Stimulated activated naive CD8-positive, alpha-beta T cell treated with anti-CD3 and anti-CD28 coated beads, Interleukin-15, amount 100 ng/mL, for 72 hours (primary cell): ENCODE results near the gene NDST4.

Experiments
- ATAC-seq: fragments of 150-1000 bp; cut with Tn5 transposase; 2 replicates; pipeline ENCODE4 v1.10.0; 2021; ENCODE audit warnings: mild to moderate bottlenecking, moderate library complexity
- DNase-seq, 2 donors: peaks; one replicate each; pipeline ENCODE4 v3.0.0; 2021 to 2022
- H3K27ac Mint-ChIP-seq, 2 donors: one replicate each; pipeline ENCODE4 v1.8.0; 2022; ENCODE audit warnings: mild to moderate bottlenecking in 2 of 2, mixed read lengths in 2 of 2, moderate library complexity in 2 of 2
- H3K27me3 Mint-ChIP-seq: one replicate; pipeline ENCODE4 v1.8.0; 2022; ENCODE audit warnings: mixed read lengths
- H3K4me1 Mint-ChIP-seq: one replicate; pipeline ENCODE4 v1.8.0; 2022; ENCODE audit warnings: mild to moderate bottlenecking, mixed read lengths
- H3K4me3 Mint-ChIP-seq, 2 donors: one replicate each; pipeline ENCODE4 v1.8.0; 2022; ENCODE audit warnings: mild to moderate bottlenecking in 2 of 2, mixed read lengths in 2 of 2, moderate library complexity in 1 of 2
- H3K9me3 Mint-ChIP-seq, 2 donors: one replicate each; pipeline ENCODE4 v1.8.0; 2022; ENCODE audit warnings: mixed read lengths in 2 of 2

NDST4 gene

DNA sequence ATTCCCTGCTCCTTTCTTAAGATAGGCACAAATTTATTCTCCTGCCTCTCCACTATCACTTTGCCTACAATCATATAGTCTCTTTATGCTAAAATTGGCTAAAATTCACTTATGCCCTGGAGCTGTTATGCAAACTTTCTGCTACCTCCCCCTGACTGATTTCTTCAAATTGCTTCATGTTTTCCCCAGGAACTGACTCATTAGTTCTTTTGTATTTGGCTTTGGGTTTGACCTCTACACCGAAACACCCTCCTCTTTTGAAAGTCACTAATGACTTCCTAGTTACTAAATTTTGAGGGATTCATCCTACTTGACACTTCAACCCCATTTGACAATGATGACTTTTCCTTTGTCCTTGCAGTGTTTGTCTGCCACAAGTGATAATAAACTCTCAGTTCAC is 222.6 kb downstream of the NDST4 start:
- H3K4me3 Mint-ChIP-seq = no peak overlapping the region
- no peaks in the 10 kb centered on the region for H3K27me3 Mint-ChIP-seq
- no peak overlapping the region for H3K27ac Mint-ChIP-seq
- DNase-seq (no peak), ATAC-seq (no peak)
- peaks cover 0 to 4% of the 10 kb centered on the region in 2 donors for H3K9me3 Mint-ChIP-seq
- no peaks in the 10 kb centered on the region for H3K4me1 Mint-ChIP-seq

GRCh38 chr4:114886761-114887160 is 226.7 kb downstream of the NDST4 start:
- Mint-ChIP-seq H3K4me3 (no peak overlapping the region), H3K9me3 (no peaks in the 10 kb centered on the region), H3K27ac (no peak overlapping the region), H3K4me1 (no peaks in the 10 kb centered on the region), H3K27me3 (no peaks in the 10 kb centered on the region)
- DNase-seq = no peak
- ATAC-seq = no peak

DNA sequence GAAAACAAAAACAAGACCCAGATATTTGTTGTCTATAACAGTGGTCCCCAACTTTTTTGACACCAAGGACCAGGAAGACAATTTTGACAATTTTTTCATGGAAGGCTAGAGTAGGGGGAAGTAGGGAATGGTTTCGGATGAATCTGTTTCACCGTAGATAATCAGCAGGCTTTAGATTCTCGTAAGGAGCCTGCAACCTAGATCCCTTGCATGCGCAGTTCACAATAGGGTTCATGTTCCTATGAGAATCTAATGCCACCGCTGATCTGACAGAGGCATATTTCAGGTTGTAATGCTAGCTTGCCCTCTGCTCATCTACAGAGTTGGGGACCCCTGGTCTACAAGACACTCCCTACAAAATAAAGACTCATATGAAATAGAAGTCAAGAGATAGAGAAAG is 229.8 kb downstream of the NDST4 start:
- no peaks in the 10 kb centered on the region for H3K4me1 Mint-ChIP-seq
- peaks cover 0 to 7% of the 10 kb centered on the region in 2 donors for H3K9me3 Mint-ChIP-seq
- DNase-seq = no peak
- ATAC-seq = no peak
- no peaks in the 10 kb centered on the region for H3K27me3 Mint-ChIP-seq
- H3K27ac Mint-ChIP-seq = no peak overlapping the region
- H3K4me3 Mint-ChIP-seq = no peak overlapping the region

- DNase-seq (no peak), ATAC-seq (no peak)
- Mint-ChIP-seq H3K9me3 (peaks cover 0 to 7% of the 10 kb centered on the region in 2 donors), H3K27ac (no peak overlapping the region), H3K4me1 (no peaks in the 10 kb centered on the region), H3K4me3 (no peak overlapping the region), H3K27me3 (no peaks in the 10 kb centered on the region)
These were observed 233.3 kb downstream of the NDST4 start for GRCh38 chr4:114879916-114880669.

DNA sequence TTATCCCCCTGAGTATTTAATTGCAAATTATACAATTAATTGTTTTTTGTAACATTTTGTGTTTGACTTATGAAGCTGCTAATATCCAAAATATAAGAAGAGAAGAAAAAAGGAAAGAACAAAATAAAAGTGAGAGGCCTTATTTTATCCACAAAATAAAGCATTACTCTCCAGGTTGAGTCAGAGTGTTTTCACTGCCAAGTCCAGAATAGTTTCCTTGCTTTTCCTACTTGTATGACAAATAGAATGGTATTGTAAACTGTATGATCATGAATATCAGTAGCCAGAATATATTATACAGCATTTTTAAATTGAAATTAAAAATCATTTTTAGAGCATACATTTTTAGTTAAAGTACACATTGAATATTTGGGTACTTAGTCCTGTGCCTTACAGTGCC is 237.8 kb downstream of the NDST4 start:
- ATAC-seq (no peak), DNase-seq (no peak)
- H3K9me3 Mint-ChIP-seq = no peaks in the 10 kb centered on the region

DNA sequence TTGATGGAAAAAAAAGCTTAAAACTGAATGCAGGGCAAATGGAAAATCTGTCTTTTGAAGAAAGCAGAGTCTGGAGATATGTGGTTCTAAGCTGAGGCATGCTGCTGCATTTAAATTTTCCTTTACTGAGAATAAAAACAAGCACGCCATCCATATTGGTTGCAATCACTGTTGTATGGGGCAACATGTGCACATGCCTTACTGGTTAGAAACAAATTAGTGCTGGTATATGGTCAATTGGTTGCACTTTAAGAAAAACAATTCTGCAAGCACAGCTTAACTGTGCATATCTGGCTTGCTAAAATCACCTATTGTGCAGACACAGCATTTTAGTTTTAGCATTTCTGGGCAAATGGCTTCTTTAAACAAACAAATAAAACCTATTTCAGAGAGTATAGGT is 239.1 kb downstream of the NDST4 start:
- no peak overlapping the region for H3K27ac Mint-ChIP-seq
- no peaks in the 10 kb centered on the region for H3K4me1 Mint-ChIP-seq
- H3K4me3 Mint-ChIP-seq = no peak overlapping the region
- DNase-seq (no peak), ATAC-seq (no peak)
- no peaks in the 10 kb centered on the region for H3K27me3 Mint-ChIP-seq
- H3K9me3 Mint-ChIP-seq = no peaks in the 10 kb centered on the region

More for the DNA sequence above, 237.8 kb downstream of the NDST4 start:
- Mint-ChIP-seq H3K4me1 (no peaks in the 10 kb centered on the region), H3K4me3 (no peak overlapping the region), H3K27me3 (no peaks in the 10 kb centered on the region), H3K27ac (no peak overlapping the region)

DNA sequence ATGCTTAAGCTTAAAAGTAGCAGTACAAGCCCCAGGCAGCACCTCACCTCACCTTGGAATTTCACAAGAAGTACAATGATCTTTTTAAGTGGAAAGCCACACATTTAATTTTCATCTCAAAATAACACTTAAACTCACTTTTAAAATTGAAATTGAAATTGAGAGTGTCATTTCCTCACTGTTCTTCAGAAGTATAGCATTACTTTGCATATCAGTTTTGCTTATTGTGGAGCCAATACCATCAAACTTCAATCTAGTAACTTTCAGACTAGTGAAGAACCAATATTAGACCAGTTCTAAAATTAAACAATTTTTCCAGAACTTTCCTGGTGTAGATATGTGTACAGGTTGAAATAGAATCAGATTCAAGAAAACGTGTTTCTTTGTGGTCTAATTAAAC is 242.4 kb downstream of the NDST4 start:
- no peaks in the 10 kb centered on the region for H3K4me1 Mint-ChIP-seq
- no peak overlapping the region for H3K4me3 Mint-ChIP-seq
- no peak for ATAC-seq
- no peaks in the 10 kb centered on the region for H3K27me3 Mint-ChIP-seq
- no peaks in the 10 kb centered on the region for H3K9me3 Mint-ChIP-seq
- DNase-seq = no peak
- no peak overlapping the region for H3K27ac Mint-ChIP-seq

- no peak overlapping the region for H3K4me3 Mint-ChIP-seq
- H3K9me3 Mint-ChIP-seq = no peaks in the 10 kb centered on the region
- ATAC-seq (no peak), DNase-seq (no peak)
- no peaks in the 10 kb centered on the region for H3K4me1 Mint-ChIP-seq
- no peak overlapping the region for H3K27ac Mint-ChIP-seq
- no peaks in the 10 kb centered on the region for H3K27me3 Mint-ChIP-seq
These were observed 246.3 kb downstream of the NDST4 start for GRCh38 chr4:114866901-114867670.

GRCh38 chr4:114864060-114864459 is 249.4 kb downstream of the NDST4 start:
- Mint-ChIP-seq H3K9me3 (no peaks in the 10 kb centered on the region), H3K27ac (no peak overlapping the region), H3K4me3 (no peak overlapping the region), H3K27me3 (no peaks in the 10 kb centered on the region), H3K4me1 (no peaks in the 10 kb centered on the region)
- ATAC-seq = no peak
- no peak for DNase-seq

- DNase-seq = no peak
- H3K9me3 Mint-ChIP-seq = no peaks in the 10 kb centered on the region
- no peak overlapping the region for H3K4me3 Mint-ChIP-seq
- no peak for ATAC-seq
- no peaks in the 10 kb centered on the region for H3K27me3 Mint-ChIP-seq
- H3K4me1 Mint-ChIP-seq = no peaks in the 10 kb centered on the region
- H3K27ac Mint-ChIP-seq = no peak overlapping the region
These were observed 252.6 kb downstream of the NDST4 start for GRCh38 chr4:114860786-114861185.

DNA sequence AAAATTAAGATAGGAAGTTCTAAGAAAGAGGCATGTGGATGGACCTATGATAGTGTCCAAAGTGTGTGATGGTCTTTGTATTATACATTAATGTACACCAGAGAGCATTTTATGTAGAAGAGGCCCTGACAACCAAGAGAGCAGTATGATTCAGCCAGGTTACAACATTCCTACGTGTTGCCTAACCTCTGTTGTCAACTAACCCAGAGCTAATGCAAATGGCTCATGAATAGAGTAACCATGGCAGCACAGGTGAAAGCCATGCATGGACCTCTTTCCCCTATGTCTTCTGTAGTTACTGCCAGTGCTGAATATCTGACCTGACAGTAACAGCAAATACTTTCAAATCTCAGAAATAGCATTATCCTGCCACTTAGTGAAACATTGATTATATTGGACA is 255.6 kb downstream of the NDST4 start:
- Mint-ChIP-seq H3K9me3 (peaks cover 0 to 5% of the 10 kb centered on the region in 2 donors), H3K27me3 (no peaks in the 10 kb centered on the region), H3K27ac (no peak overlapping the region), H3K4me3 (no peak overlapping the region), H3K4me1 (no peaks in the 10 kb centered on the region)
- ATAC-seq = no peak
- DNase-seq = no peak

DNA sequence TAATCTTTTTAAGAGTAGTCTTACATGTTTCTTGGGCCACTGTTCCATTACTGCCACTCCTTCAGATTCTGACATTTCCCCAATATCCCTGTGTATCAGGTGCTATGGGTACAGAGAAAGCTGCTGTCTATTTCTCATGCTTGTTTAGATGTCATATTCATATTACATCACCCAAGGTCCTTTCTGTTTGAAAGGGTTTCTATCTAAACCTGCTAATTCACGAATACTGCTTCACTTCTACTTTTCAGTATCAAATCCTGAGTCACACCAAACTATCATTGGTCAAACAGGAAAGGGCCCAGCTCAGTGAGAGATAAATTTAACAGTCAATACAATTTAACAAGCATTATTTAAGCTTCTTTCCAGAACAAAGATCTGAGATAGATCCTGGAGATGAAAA is 273.4 kb downstream of the NDST4 start:
- DNase-seq (no peak), ATAC-seq (no peak)
- Mint-ChIP-seq H3K4me3 (no peak overlapping the region), H3K27ac (no peak overlapping the region), H3K4me1 (no peaks in the 10 kb centered on the region), H3K9me3 (no peaks in the 10 kb centered on the region), H3K27me3 (no peaks in the 10 kb centered on the region)

GRCh38 chr4:114830628-114831027 is 282.8 kb downstream of the NDST4 start:
- no peak for ATAC-seq
- H3K4me3 Mint-ChIP-seq = no peak overlapping the region
- DNase-seq = no peak
- no peaks in the 10 kb centered on the region for H3K9me3 Mint-ChIP-seq
- H3K27me3 Mint-ChIP-seq = no peaks in the 10 kb centered on the region
- no peaks in the 10 kb centered on the region for H3K4me1 Mint-ChIP-seq
- H3K27ac Mint-ChIP-seq = no peak overlapping the region

- H3K9me3 Mint-ChIP-seq = no peaks in the 10 kb centered on the region
- ATAC-seq (no peak), DNase-seq (no peak)
- H3K4me3 Mint-ChIP-seq = no peak overlapping the region
- no peak overlapping the region for H3K27ac Mint-ChIP-seq
- no peaks in the 10 kb centered on the region for H3K4me1 Mint-ChIP-seq
- no peaks in the 10 kb centered on the region for H3K27me3 Mint-ChIP-seq
These were observed 285.8 kb downstream of the NDST4 start for GRCh38 chr4:114827651-114828050.

DNA sequence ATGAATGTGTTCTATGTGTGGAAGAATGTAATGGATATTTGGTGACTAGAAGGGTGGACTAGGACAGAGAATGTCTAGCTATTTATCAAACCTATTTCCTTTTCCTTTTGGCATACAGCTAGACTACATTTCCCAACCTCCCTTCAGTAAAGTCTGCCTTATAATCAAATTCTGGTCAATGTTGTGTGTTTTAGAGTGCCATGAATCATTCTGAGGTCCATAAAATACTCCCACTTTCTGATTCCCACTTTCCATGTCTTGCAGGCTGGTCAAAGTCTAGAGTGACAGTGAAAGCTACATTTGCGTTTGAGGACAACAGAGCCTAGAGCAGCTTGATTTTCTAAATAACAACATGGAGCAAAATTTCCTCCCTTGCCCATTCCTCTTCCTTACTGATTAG is 297.7 kb downstream of the NDST4 start:
- no peaks in the 10 kb centered on the region for H3K4me1 Mint-ChIP-seq
- H3K9me3 Mint-ChIP-seq = no peaks in the 10 kb centered on the region
- ATAC-seq = no peak
- H3K4me3 Mint-ChIP-seq = no peak overlapping the region
- DNase-seq = no peak
- no peaks in the 10 kb centered on the region for H3K27me3 Mint-ChIP-seq
- H3K27ac Mint-ChIP-seq = no peak overlapping the region

- no peak overlapping the region for H3K4me3 Mint-ChIP-seq
- DNase-seq (no peak), ATAC-seq (no peak)
- no peaks in the 10 kb centered on the region for H3K27me3 Mint-ChIP-seq
- no peaks in the 10 kb centered on the region for H3K9me3 Mint-ChIP-seq
- H3K27ac Mint-ChIP-seq = no peak overlapping the region
- no peaks in the 10 kb centered on the region for H3K4me1 Mint-ChIP-seq
These were observed 299.5 kb downstream of the NDST4 start for GRCh38 chr4:114813961-114814360.
